Thyroid gland (tissue), 4 donors: Measurements from ENCODE around the gene GNE. TPM values are rescaled to one million over a fixed set of nuclear protein-coding genes. Genes with fewer than 3 reads are reported as not detected.
"Not testable (repeated sequence)": the region's sequence is repeated elsewhere in the genome, so short reads cannot be mapped to it uniquely, and the experiment has no call there.

ENCODE experiments used
- DNase-seq, 2 donors: peaks; one replicate each; pipeline ENCODE4 v3.0.0-alpha.2; 2019
- H3K27ac ChIP-seq, 3 donors: fragments of 200-600 bp; sonication (generic); 1 replicate in 2 of 3; 2 replicates in 1 of 3; pipeline ENCODE4 v1.5.1; 2016 to 2019; ENCODE audit warnings: mild to moderate bottlenecking in 1 of 3, moderate library complexity in 1 of 3
- H3K27me3 ChIP-seq: fragments of 200-600 bp; sonication (generic); one replicate; pipeline ENCODE4 v1.5.1; 2019
- H3K36me3 ChIP-seq, 2 donors: fragments of 200-600 bp; sonication (generic); one replicate each; pipeline ENCODE4 v1.5.1; 2016 to 2019
- H3K4me1 ChIP-seq, 2 donors: fragments of 200-600 bp; sonication (generic); one replicate each; pipeline ENCODE4 v1.5.1; 2017 to 2019
- H3K4me3 ChIP-seq, 3 donors: fragments of 200-600 bp; sonication (generic); replicated peaks in 1 of 3; 1 replicate in 2 of 3; 2 replicates in 1 of 3; pipeline ENCODE4 v1.5.1; 2016; ENCODE audit warnings: mild to moderate bottlenecking in 1 of 3
- H3K9me3 ChIP-seq: fragments of 200-600 bp; sonication (generic); one replicate; pipeline ENCODE4 v1.5.1; 2017
- POLR2A ChIP-seq, 2 donors: fragments of 450-650 bp; IDR thresholded peaks; one replicate each; pipeline ENCODE4 v1.6.1; 2017; ENCODE audit warnings: antibody characterized with exemption in 2 of 2, mild to moderate bottlenecking in 2 of 2, moderate library complexity in 1 of 2
- WGBS, 2 donors: methylation state at CpG; one replicate each; pipeline ENCODE4 v1.1.5; 2017; 5-methylcytosine and 5-hydroxymethylcytosine counted together
- intact Hi-C: fragments of 100-400 bp; cut with DNase I; formaldehyde crosslinking; loops from one replicate; pipeline ENCODE4 v1.15.1; 2023
- total RNA-seq, 4 donors: library from RNA; depleted of rRNA; stranded (reverse); fragments of >200 nt; gene quantifications; one replicate each; pipeline ENCODE4 v1.2.3, GENCODE V29; 2016
- TF ChIP-seq, protein P1 (sequence below), 6 experiments: fragments of 200-600 bp in 3 of 6; fragments of 450-650 bp in 3 of 6; sonication (generic) in 3 of 6; IDR thresholded peaks; one replicate each; pipeline ENCODE4 v1.5.1; 2016 to 2019; ENCODE audit warnings: antibody characterized with exemption in 6 of 6, mild to moderate bottlenecking in 2 of 6, inconsistent platforms in 1 of 6, moderate library complexity in 1 of 6

Gene GNE
- total RNA-seq, 4 donors from 2014 or later, result 15.0 to 24.3 (median 16.1) TPM

DNA sequence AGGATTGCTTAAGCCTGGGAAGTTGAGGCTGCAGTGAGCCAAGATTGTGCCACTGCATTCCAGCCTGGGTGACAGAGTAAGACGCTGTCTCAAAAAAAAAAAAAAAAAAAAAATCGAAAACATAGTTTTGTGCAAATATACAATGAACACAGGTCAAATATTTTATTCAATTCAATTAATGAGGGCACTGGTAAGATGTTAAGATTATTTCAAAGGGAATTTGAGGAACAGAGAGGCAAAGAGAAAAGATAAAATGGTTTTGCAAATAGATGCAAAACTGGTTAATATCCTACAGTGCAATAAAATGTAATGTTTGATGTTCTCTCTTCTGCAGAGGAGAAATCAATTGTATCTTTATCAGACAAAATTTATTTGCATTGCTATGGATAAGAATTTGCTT, 39.5 kb upstream of the GNE start:
- 92 to 98% methylated on average over 2 of the region's 2 CpGs for WGBS, 2 donors
- Histone ChIP-seq H3K9me3 (no peaks in the 10 kb centered on the region), H3K36me3 (no peaks in the 10 kb centered on the region), H3K4me3 (no peak overlapping the region), H3K4me1 (peaks cover 0 to 5% of the 10 kb centered on the region in 2 donors), H3K27ac (no peak overlapping the region), H3K27me3 (no peaks in the 10 kb centered on the region)
- DNase-seq, result no peak
- TF ChIP-seq POLR2A (IDR thresholded peaks at IDR 0.05), result no peak
- TF ChIP-seq, protein P1, sequence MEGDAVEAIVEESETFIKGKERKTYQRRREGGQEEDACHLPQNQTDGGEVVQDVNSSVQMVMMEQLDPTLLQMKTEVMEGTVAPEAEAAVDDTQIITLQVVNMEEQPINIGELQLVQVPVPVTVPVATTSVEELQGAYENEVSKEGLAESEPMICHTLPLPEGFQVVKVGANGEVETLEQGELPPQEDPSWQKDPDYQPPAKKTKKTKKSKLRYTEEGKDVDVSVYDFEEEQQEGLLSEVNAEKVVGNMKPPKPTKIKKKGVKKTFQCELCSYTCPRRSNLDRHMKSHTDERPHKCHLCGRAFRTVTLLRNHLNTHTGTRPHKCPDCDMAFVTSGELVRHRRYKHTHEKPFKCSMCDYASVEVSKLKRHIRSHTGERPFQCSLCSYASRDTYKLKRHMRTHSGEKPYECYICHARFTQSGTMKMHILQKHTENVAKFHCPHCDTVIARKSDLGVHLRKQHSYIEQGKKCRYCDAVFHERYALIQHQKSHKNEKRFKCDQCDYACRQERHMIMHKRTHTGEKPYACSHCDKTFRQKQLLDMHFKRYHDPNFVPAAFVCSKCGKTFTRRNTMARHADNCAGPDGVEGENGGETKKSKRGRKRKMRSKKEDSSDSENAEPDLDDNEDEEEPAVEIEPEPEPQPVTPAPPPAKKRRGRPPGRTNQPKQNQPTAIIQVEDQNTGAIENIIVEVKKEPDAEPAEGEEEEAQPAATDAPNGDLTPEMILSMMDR (IDR thresholded peaks at IDR 0.05), result no peak
- intact Hi-C loops, result no loop called here

DNA sequence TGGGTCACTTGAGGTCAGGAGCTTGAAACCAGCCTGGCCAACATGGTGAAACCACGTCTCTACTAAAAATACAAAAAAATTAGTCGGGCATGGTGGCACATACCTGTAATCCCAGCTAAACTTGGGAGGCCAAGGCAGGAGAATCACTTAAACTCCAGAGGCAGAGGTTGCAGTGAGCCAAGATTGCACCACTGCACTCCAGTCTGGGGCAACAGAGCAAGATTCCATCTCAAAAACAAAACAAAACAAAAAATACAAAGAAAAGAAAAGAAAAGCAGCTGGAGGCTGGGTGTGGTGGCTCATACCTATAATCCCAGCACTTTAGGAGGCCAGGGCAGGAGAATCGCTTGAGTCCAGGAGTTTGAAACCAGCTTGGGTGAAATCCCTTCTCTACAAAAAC, 36.7 kb upstream of the GNE start:
- 89 to 93% methylated on average over 3 of the region's 3 CpGs for WGBS, 2 donors
- H3K27ac ChIP-seq, intact Hi-C loops: not testable (repeated sequence)

DNA sequence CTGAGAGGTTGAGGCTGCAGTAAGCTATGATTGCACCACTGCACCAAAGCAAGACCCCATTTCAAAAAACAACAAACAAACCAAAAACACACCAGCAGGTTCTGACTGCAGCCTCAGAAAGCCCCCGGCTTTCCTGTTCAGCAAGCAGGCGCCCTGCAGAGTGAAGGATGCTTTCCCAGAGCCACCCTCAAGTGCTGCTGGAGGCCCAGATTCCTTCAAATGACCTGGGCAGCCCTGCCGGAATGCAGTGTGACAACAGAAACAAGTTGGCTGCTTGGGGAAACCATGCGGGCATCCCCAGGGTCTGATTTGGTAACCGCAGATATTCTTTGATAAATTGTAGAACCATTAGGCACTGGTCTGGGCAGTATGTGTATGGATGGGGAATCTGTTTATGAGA, 35.7 kb upstream of the GNE start:
- Histone ChIP-seq H3K4me3 (no peak overlapping the region), H3K4me1 (peaks cover 0 to 5% of the 10 kb centered on the region in 2 donors), H3K9me3 (no peaks in the 10 kb centered on the region), H3K27me3 (no peaks in the 10 kb centered on the region), H3K36me3 (no peaks in the 10 kb centered on the region), H3K27ac (no peak overlapping the region)
- 75 to 81% methylated on average over 5 of the region's 5 CpGs for WGBS, 2 donors
- no peak for TF ChIP-seq POLR2A (IDR thresholded peaks at IDR 0.05)
- TF ChIP-seq, protein P1 (IDR thresholded peaks at IDR 0.05), result no peak
- no peak for DNase-seq
- intact Hi-C loops, result no loop called here

More for the DNA sequence above, 36.7 kb upstream of the GNE start:
- not testable (repeated sequence) for H3K4me1 ChIP-seq, H3K36me3 ChIP-seq, H3K27me3 ChIP-seq, H3K4me3 ChIP-seq, DNase-seq, H3K9me3 ChIP-seq

DNA sequence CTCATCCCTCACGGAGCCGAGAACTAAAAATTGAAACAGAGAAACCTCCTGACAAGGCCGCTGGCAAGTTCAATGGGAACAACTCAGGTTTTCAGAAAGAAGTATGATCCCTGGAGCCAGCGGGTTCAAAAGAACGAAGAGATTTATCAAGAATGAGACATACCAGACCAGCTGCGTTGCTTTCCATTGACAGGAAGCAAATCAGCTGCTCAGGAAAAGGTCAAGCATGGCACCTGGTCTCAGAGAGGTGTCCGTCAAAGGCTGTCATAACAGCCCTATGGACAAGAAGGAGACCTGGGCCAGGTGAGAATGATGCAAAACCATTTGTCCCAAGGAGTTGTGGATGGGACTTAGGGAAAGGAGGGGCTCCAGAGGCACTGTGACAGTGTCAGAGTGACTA, 34.9 kb upstream of the GNE start:
- 91 to 92% methylated on average over 7 of the region's 7 CpGs for WGBS, 2 donors
- peaks cover 0 to 5% of the 10 kb centered on the region in 2 donors for H3K4me1 ChIP-seq
- no peak overlapping the region for H3K27ac ChIP-seq
- TF ChIP-seq, protein P1 (IDR thresholded peaks at IDR 0.05), result no peak
- TF ChIP-seq POLR2A (IDR thresholded peaks at IDR 0.05), result no peak
- DNase-seq, result no peak
- no peaks in the 10 kb centered on the region for H3K27me3 ChIP-seq
- H3K36me3 ChIP-seq, result no peaks in the 10 kb centered on the region
- no peak overlapping the region for H3K4me3 ChIP-seq
- intact Hi-C loops, result no loop called here
- no peaks in the 10 kb centered on the region for H3K9me3 ChIP-seq

DNA sequence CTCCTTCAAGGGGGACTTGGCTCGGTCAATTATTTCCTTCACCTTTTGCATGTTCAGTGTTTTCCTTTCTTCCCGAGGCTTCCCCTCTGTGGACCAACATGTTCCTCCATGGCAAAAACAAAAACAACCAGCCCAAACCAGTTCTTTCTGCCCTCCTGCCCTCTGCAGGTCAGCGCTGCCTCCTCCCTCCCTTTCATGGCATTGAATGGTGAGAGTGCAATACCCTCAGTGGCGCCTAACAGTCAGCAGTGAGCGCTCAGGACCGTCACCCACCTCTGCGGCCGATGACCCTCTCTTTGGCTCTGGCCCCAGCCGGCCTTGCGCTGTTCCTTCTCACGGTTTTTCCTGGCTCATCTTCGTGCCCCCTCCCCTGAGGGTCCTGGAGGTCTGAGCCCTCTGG, 34.4 kb upstream of the GNE start:
- intact Hi-C loops, result no loop called here

More for the DNA sequence above, 34.4 kb upstream of the GNE start:
- no peaks in the 10 kb centered on the region for H3K9me3 ChIP-seq
- H3K27ac ChIP-seq, result no peak overlapping the region
- DNase-seq, result no peak
- WGBS, 2 donors, result 81 to 89% methylated on average over 12 of the region's 12 CpGs
- TF ChIP-seq, protein P1 (IDR thresholded peaks at IDR 0.05), result no peak
- no peak for TF ChIP-seq POLR2A (IDR thresholded peaks at IDR 0.05)
- H3K4me1 ChIP-seq, result peaks cover 0 to 5% of the 10 kb centered on the region in 2 donors
- H3K36me3 ChIP-seq, result no peaks in the 10 kb centered on the region
- no peak overlapping the region for H3K4me3 ChIP-seq
- H3K27me3 ChIP-seq, result no peaks in the 10 kb centered on the region
